NCI-H774 (cell line): Measurements from ENCODE around the gene METTL24.

ENCODE experiments used
- DNase-seq: peaks from one replicate; lab custom pipeline; 2025; lab: John Stamatoyannopoulos, UW

The METTL24 gene

GRCh38 chr6:110334423-110335180, 23.5 kb downstream of the METTL24 start:
- DNase-seq: no peak

GRCh38 chr6:110332281-110332680, 25.9 kb downstream of the METTL24 start:
- DNase-seq: no peak

- DNase-seq: no peak
Measured at GRCh38 chr6:110331816-110332215, 26.3 kb downstream of the METTL24 start.

GRCh38 chr6:110331390-110331789, 26.8 kb downstream of the METTL24 start:
- DNase-seq: no peak

DNA sequence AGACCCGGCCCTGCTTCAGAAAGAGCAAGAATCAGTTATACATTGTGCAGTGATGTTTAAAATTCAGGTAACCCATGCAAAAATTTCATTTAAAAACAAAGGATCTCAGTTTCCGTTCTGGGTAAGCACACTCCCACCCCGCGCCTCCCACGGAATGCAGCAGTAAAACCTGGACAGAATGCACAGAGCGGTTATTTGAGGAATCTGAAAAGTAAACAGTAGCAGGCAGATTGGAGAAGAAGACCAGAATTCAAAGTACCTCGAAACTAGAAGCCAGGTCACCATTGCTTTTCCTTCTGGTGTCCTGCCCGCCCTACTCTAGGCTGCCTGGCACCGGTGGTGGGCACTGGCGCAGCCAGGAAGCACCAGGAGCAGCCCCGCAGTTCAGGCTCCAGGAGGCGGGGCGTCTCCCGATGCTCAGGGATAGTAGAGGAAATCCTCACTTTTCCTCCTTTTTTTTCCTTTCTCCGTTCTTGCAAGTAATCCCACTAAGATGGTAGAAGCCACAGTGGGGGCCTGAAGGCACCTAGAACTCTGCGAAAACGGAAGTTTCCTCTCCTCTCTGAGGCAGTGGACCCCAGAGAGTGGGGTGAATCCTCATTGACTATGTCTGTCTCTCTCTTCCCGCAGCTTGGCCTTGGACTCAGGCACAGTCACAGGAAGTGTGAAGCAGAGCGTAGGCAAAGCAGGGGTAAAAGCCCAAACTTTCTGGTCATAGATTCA, 28.3 kb downstream of the METTL24 start:
- no peak for DNase-seq

- no peak for DNase-seq
Measured at GRCh38 chr6:110329348-110329713, 28.8 kb downstream of the METTL24 start.

- no peak for DNase-seq
Measured at GRCh38 chr6:110328259-110328658, 29.9 kb downstream of the METTL24 start.

GRCh38 chr6:110327391-110327790, 30.8 kb downstream of the METTL24 start:
- DNase-seq: no peak

DNA sequence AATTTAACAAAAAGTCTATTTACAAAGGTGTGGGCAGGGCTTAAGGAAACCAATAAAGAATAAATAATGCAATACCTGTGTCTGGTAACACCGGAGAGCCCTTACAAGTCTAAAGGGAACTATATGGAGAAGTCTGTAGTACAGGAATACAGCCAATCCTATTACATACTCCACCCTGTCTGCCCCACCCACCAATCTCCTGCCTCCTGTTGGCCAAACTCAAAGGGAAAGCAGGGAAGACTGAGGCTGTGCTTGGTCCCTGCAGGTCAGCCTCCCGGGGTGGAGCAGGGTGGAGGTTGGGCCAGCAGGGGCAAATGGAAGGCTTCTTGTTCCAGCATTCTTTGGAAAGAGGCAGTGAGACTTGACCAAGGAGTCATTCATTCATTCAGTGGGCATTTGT, 31.5 kb downstream of the METTL24 start:
- DNase-seq: no peak

- DNase-seq: no peak
Measured at GRCh38 chr6:110326057-110326456, 32.1 kb downstream of the METTL24 start.

DNA sequence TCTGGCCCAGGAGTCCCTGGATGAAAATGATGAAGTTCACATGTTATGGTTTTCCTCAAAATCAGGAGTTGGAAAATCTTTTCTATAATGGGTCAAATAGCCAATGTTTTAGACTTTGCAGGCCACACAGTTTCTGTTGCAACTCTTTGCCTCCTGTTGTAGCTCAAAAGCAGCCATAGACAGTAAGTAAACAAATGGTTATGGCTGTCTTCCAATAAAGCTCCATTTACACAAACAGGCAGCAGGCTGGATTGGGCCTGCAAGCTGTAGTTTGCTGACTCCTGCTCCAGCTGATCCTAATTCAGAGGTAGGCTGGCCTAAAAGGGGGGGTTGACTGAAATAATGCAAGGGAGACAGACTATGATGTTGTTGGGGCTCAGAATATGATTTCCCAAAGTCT, 33.0 kb downstream of the METTL24 start:
- peak; percentile 92 for DNase-seq

- no peak for DNase-seq
Measured at GRCh38 chr6:110324548-110324947, 33.6 kb downstream of the METTL24 start.

- no peak for DNase-seq
Measured at GRCh38 chr6:110323258-110323657, 34.9 kb downstream of the METTL24 start.

DNA sequence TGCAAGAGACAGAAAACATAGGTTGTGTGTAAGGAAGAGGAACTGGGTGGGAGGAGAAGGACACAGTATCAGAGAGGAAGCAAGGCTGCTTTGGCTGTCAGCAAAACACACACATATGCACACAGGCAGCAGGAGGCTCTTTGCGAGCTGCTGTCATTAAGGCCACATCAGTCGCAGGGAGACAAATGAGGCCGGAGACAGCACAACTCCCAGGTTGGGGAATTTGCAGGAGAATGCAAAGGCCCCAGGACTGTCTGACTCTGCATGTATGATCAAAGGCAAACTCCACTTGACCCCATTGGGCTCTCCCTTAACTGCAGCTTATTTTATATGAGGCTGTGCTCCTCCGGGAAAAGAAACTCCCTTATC, 35.3 kb downstream of the METTL24 start:
- no peak for DNase-seq

GRCh38 chr6:110322151-110322873, 35.8 kb downstream of the METTL24 start:
- no peak for DNase-seq

GRCh38 chr6:110320307-110320706, 37.8 kb downstream of the METTL24 start:
- no peak for DNase-seq

GRCh38 chr6:110319843-110320242, 38.3 kb downstream of the METTL24 start:
- DNase-seq: no peak

- no peak for DNase-seq
Measured at GRCh38 chr6:110319381-110319780, 38.8 kb downstream of the METTL24 start.

DNA sequence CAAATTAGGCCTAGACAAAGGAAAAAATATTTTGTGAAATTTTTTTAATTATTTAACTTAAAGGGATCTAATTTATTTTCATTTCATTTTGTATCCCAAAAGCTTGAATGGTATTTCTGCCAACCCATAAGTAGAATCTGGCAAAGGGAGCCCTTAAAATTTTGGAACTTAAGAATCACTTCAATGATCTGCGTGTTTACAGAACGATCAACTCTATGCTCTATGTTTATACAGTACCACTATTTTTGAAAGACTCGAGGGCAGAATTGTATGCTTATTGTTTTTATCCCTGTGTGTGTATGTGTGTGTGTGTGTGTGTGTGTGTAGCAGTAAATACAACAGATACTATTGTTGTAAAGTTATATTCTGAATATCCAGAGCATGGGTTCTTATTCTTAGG, 39.2 kb downstream of the METTL24 start:
- peak; percentile 25 for DNase-seq

DNA sequence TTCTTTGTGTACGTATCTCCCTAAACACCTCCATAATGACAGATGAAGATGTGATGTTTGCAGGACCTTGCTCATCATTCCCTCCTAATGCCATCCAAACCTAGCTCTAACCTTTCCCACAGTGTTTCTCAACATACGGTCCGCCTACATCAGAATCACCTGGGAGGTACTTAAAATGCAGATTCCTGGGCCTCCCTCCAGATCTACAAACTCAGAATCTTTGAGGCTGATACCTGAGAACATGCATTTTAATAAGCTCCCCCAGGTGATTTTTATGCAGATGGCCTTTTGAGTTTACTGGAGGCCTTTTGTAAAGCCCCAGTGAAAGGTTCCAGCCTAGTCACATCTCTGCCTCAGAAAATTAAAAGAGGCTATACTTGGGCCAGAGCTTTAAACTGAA, 40.5 kb downstream of the METTL24 start:
- DNase-seq: no peak

DNA sequence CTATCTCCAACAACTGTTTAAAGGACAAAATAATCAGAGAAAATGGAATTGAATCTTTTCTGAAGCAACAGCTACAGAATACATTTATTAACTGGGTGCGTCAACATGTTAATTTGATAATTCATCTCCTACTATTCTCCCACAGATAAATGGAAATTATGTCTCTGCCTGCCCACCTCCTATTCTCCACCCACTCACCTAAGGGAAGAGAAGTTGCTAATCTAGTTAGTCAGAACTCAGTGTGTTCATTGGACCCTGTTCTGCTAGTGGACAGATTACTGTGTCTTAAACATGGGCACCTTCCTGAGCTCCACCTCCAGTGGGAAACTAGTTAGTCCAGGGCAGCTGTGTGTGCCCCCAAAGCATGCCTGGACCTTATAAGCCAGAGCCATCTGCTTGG, 41.0 kb downstream of the METTL24 start:
- DNase-seq: no peak

DNA sequence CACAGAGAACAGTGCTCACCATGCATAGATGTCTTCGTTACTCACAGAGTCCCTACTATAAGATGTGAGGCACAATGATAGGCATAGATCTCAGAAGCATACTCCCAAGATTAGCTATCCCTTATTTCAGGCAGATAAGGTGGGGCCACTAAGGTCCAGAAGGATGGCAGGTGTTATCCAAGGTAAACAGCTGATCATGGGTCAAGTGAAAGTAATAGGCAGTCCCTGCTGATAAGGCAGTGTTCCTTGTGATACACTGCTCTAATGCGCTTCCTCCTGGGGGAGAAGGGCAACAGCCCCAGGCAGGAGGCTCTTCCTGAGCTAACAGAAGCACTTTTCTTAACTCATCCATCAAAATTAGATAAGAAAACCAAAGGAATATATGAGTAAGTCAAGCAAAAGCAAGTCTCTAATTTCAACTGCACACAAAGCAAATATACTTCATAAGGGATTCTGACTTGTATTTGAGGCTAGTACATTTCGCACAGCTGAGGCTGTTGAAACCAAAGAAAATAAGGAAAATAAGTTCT, 42.2 kb downstream of the METTL24 start:
- DNase-seq: no peak
